Panc1 (cell line): ENCODE measurements around the gene TREM2. TPM values are rescaled to one million over a fixed set of nuclear protein-coding genes. Genes with fewer than 3 reads are reported as not detected.

Source experiments
- ATAC-seq: fragments of 200-7000 bp; cut with Tn5 transposase; 2 replicates; pipeline ENCODE4 v1.9.1; 2020; ENCODE audit warnings: mild to moderate bottlenecking, moderate library complexity
- BruUV-seq: library from RNA; stranded (reverse); fragments of 400-500 nt; replicated peaks from 2 replicates; lab custom pipeline; 2021; lab: Mats Ljungman, UMichigan
- CTCF ChIA-PET: fragments of 300-600 bp; sonication (Branson Sonifier 250); formaldehyde crosslinking; loops from one replicate; lab custom pipeline; 2022; ENCODE audit warnings: antibody characterized with exemption; lab: Charles Lee
- POLR2A ChIA-PET: fragments of 300-600 bp; sonication (Branson Sonifier 250); formaldehyde crosslinking; loops from one replicate; lab custom pipeline; 2022; ENCODE audit warnings: antibody characterized with exemption; lab: Charles Lee
- DNase-seq: peaks from one replicate; pipeline ENCODE4 v3.0.0-alpha.2; 2010; ENCODE audit warnings: low read depth, low spot score
- H3K27ac ChIP-seq: 2 replicates; pipeline ENCODE4 v1.5.1; 2011; ENCODE audit warnings: mild to moderate bottlenecking, low read length, inconsistent platforms
- H3K27me3 ChIP-seq: fragments of 200-500 bp; sonication (Bioruptor generic); 2 replicates; pipeline ENCODE4 v1.6.0; 2014; ENCODE audit warnings: low read length, inconsistent platforms; ENCODE audit not compliant: control insufficient read depth, insufficient read depth
- H3K36me3 ChIP-seq: fragments of 200-500 bp; sonication (Bioruptor generic); 2 replicates; pipeline ENCODE4 v1.5.1; 2014; ENCODE audit warnings: inconsistent platforms, mild to moderate bottlenecking, low read length, moderate library complexity; ENCODE audit not compliant: control insufficient read depth, insufficient read depth
- H3K4me1 ChIP-seq: 2 replicates; pipeline ENCODE4 v1.5.1; 2011; ENCODE audit warnings: inconsistent platforms, mild to moderate bottlenecking, low read length, moderate library complexity; ENCODE audit not compliant: control insufficient read depth, insufficient read depth
- H3K4me3 ChIP-seq, 2 experiments: 2 replicates each; pipeline ENCODE4 v1.5.1; 2011 to 2012; ENCODE audit warnings: low read depth in 2 of 2, low read length in 2 of 2, mild to moderate bottlenecking in 2 of 2, inconsistent platforms in 1 of 2, moderate library complexity in 1 of 2
- H3K9me3 ChIP-seq: fragments of 200-500 bp; sonication (Bioruptor generic); 2 replicates; pipeline ENCODE4 v1.5.1; 2014; ENCODE audit warnings: low read depth, mild to moderate bottlenecking, inconsistent platforms, low read length, moderate library complexity; ENCODE audit not compliant: control insufficient read depth, insufficient read depth
- CTCF ChIP-seq: fragments of 450-650 bp; IDR thresholded peaks from 2 replicates; pipeline ENCODE4 v1.5.1; 2017; ENCODE audit warnings: mild to moderate bottlenecking
- POLR2AphosphoS5 ChIP-seq: IDR thresholded peaks from 2 replicates; pipeline ENCODE4 v1.6.1; 2012; ENCODE audit warnings: mild to moderate bottlenecking, low read depth, low read length, moderate library complexity
- REST ChIP-seq, 2 experiments: IDR thresholded peaks; 2 replicates each; pipeline ENCODE4 v1.6.1; 2011 to 2012; ENCODE audit warnings: low read depth in 2 of 2, control low read depth in 1 of 2, low read length in 1 of 2, mild to moderate bottlenecking in 1 of 2, moderate library complexity in 1 of 2; ENCODE audit not compliant: insufficient read depth in 1 of 2
- SIN3A ChIP-seq: IDR thresholded peaks from 2 replicates; pipeline ENCODE4 v1.6.1; 2012; ENCODE audit warnings: low read depth, mild to moderate bottlenecking, low read length, moderate library complexity, borderline replicate concordance; ENCODE audit not compliant: insufficient read depth
- TCF7L2 ChIP-seq: IDR thresholded peaks from 2 replicates; pipeline ENCODE4 v1.6.1; 2011; ENCODE audit warnings: mild to moderate bottlenecking, low read depth, low read length, inconsistent platforms
- in situ Hi-C: cut with HindIII; loops from 2 replicates; pipeline ENCODE4 v1.10.0; 2016; ENCODE audit warnings: low sequenced_read_pairs, low pct_unique_long_range_greater_than_20kb
- intact Hi-C: fragments of 100-400 bp; cut with micrococcal nuclease; formaldehyde crosslinking; loops from one replicate; pipeline ENCODE4 v1.10.0; 2022; ENCODE audit not compliant: unreplicated experiment
- total RNA-seq: library from RNA; stranded (reverse); gene quantifications from one replicate; pipeline ENCODE4 v1.2.1, GENCODE V29; 2021; ENCODE audit not compliant: unreplicated experiment

The TREM2 gene
- total RNA-seq, 1 experiment from 2014 or later: not detected

GRCh38 chr6:41135062-41135832 is 27.7 kb downstream of the TREM2 start:
- Histone ChIP-seq H3K27me3 (peaks cover 7% of the 10 kb centered on the region; the same call in 1 of the 2 replicates), H3K4me1 (no peaks in the 10 kb centered on the region), H3K4me3 (no peak overlapping the region), H3K9me3 (no peaks in the 10 kb centered on the region), H3K27ac (no peak overlapping the region), H3K36me3 (no peaks in the 10 kb centered on the region)
- no TSS peak for BruUV-seq
- POLR2A ChIA-PET: no interaction called here
- no peak for TF ChIP-seq REST (IDR thresholded peaks at IDR 0.05; ENCODE audit: insufficient read depth in 1 of 2, low read depth in 2 of 2, low read length in 1 of 2)
- no peak for TF ChIP-seq CTCF
- no peak for TF ChIP-seq TCF7L2
- no peak for TF ChIP-seq SIN3A
- no peak for TF ChIP-seq POLR2AphosphoS5
- DNase-seq (no peak), ATAC-seq (no peak)
- CTCF ChIA-PET: no interaction called here
- intact Hi-C loops: no loop called here
- in situ Hi-C loops: no loop called here

GRCh38 chr6:41132254-41132653 is 30.7 kb downstream of the TREM2 start:
- in situ Hi-C loops (no loop called here), intact Hi-C loops (no loop called here)
- Histone ChIP-seq H3K27ac (no peak overlapping the region), H3K9me3 (no peaks in the 10 kb centered on the region), H3K27me3 (peaks cover 7% of the 10 kb centered on the region; the same call in 1 of the 2 replicates), H3K36me3 (no peaks in the 10 kb centered on the region), H3K4me3 (no peak overlapping the region), H3K4me1 (no peaks in the 10 kb centered on the region)
- BruUV-seq: no TSS peak
- ChIA-PET CTCF (no interaction called here), POLR2A (no interaction called here)
- no peak for DNase-seq
- no peak for ATAC-seq
- TF ChIP-seq REST (IDR thresholded peaks at IDR 0.05; ENCODE audit: insufficient read depth in 1 of 2, low read depth in 2 of 2, low read length in 1 of 2): no peak
